Lung microvascular endothelial cell (primary cell): ENCODE measurements around the gene PPP6R2. TPM values are rescaled to one million over a fixed set of nuclear protein-coding genes. Genes with fewer than 3 reads are reported as not detected.
"Not testable (repeated sequence)": the region's sequence is repeated elsewhere in the genome, so short reads cannot be mapped to it uniquely, and the experiment has no call there.

Experiments
- DNase-seq, 2 donors: peaks; one replicate each; pipeline versions ENCODE4 v3.0.0 to v3.0.0-alpha.2; 2010; ENCODE audit warnings: low read depth in 2 of 2
- total RNA-seq: library from RNA; depleted of rRNA; stranded (reverse); fragments of >200 nt; gene quantifications from 2 replicates; pipeline ENCODE4 v1.2.1, GENCODE V29; 2014

The PPP6R2 gene
- total RNA-seq, 1 donor from 2014 or later = 37.7 TPM

GRCh38 chr22:50422961-50423815 lies 80.1 kb downstream of the PPP6R2 start:
- DNase-seq = peak in 1 of 2 donors; percentile 0

GRCh38 chr22:50423956-50424355 lies 80.8 kb downstream of the PPP6R2 start:
- no peak for DNase-seq

GRCh38 chr22:50425179-50425916 lies 82.2 kb downstream of the PPP6R2 start:
- peak in 1 of 2 donors; percentile 73 for DNase-seq

DNA sequence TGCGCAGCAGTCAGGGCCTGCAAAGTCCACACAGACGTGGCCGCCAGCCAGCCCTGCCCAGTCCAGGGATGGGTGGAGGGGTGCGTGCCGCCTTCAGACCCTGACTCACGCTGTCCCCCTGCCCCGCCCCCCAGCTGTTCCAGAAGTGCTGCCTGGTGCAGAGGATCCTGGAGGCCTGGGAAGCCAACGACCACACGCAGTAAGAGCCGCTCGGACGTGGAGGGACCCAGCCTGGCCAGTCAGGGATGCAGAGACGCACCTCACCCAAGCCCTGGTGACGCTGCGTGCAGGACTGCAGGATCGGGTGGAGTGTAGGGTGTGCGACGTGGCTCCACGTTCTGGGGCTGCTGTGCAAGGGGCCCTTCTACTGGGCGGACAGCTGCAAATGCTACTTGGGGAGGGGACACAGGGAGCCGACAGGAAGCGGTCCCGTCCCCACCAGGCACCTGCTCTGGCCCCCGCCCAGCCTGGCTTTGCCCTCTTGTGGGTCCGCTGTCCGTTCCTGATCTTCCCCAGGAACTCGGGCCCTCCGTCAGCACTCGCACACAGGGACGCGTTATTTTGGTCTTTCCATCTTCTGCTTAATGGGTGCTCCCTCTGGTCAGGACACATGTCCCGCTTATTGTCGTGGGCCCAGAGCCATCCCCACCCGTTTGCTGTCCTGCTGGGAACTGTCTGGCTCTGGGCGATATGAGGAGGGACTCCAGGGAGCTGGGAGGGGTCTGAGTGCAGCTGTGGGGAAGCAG lies 89.2 kb downstream of the PPP6R2 start:
- DNase-seq = peak in 1 of 2 donors; percentile 0

- not testable (repeated sequence) for DNase-seq
Observed at GRCh38 chr22:50432877-50433510, 89.9 kb downstream of the PPP6R2 start.

GRCh38 chr22:50434849-50435248 lies 91.7 kb downstream of the PPP6R2 start:
- no peak for DNase-seq

DNA sequence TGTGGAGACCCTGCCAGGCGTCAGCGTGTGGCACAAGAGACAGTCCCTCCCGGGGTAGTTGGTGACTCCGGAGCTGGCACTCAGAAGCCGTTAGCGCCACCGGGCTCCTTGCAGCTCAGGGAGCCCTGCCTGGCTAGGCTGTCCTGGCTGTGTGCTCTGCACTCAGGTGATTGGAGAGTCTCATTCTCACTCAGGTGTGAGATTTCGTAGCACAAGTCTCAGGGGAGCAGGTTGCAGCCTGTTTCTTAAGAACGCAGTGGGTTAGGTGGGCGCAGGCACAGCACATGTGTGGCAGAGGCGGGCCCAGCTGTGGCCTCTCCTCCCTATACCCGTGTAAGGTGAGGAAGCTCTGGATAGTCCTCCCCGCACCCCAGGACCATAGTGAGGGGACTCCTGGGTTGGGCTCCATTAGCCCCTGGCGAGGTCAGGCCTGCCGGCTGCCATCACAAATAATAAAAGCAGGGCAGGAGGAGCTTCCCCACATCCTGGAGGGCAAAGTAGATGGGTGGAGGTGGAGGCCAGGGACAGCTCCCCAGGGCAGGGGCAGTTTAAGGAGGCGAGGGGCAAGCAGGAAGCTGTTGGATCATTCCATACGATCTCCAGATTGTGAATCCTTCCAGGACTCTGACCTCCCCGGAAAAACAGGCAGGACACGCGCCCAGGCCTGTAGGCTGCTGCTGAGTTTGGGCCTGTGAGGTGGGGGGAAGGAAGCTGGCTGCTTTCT lies 92.3 kb downstream of the PPP6R2 start:
- DNase-seq = no peak

- DNase-seq = no peak
Observed at GRCh38 chr22:50436015-50436830, 93.1 kb downstream of the PPP6R2 start.

GRCh38 chr22:50436841-50437341 lies 93.8 kb downstream of the PPP6R2 start:
- no peak for DNase-seq

- no peak for DNase-seq
Observed at GRCh38 chr22:50437511-50438304, 94.6 kb downstream of the PPP6R2 start.

GRCh38 chr22:50438305-50439275 lies 95.5 kb downstream of the PPP6R2 start:
- no peak for DNase-seq

DNA sequence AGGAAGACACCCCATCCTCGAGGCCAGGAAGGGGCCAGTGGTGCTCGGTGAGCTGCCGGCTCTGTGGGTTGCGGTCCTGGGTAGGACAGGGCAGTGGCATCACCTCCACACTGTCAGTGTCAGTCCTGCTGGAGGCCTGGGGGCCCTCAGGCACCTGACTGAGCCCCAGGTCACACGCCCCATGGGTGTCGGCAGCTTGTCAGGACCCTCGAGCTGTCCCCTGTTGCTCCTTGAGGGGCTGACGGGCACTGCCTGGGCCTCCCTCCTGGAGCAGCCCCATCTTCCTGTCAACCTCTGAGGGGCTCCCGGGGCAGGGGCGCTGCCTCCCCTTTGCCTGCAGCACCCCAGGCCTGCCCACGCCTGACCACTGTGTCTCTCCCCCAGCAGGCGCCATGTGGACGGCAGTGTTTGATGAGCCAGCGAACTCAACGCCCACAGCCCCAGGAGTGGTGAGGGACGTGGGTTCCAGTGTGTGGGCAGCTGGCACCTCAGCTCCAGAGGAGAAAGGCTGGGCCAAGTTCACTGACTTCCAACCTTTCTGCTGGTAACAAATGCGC lies 96.3 kb downstream of the PPP6R2 start:
- no peak for DNase-seq

- no peak for DNase-seq
Observed at GRCh38 chr22:50439871-50440331, 96.8 kb downstream of the PPP6R2 start.

DNA sequence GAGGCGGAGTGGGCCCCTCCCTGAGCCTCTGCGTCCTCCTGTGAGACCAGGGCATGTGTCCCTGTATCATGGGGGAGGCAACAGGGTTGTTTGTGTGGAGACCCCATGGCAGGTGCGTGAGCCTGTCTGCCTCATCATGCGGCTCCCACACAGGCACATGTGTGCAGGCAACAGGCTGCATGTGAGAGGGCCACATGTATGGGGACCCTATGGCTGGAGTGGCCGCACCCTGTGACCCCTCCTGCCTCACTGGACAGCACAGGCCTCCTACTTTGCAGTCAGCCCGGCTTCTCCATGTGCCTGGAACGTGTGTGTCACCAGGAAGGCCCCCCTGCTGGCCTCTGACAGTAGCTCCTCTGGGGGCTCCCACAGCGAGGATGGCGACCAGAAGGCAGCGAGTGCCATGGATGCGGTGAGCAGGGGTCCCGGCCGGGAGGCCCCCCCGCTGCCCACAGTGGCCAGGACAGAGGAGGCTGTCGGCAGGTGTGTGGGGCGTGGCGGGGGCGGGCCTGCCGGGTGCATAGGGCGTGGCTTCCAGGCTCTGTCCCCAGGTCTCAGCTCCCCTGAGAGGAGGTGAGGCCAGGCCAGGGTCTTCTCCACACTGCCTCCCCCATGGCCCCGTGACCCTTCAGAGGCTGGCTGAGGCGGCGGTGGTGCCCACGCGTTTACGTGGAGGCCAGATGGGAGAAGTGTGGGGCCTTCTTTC lies 97.6 kb downstream of the PPP6R2 start:
- DNase-seq = no peak

DNA sequence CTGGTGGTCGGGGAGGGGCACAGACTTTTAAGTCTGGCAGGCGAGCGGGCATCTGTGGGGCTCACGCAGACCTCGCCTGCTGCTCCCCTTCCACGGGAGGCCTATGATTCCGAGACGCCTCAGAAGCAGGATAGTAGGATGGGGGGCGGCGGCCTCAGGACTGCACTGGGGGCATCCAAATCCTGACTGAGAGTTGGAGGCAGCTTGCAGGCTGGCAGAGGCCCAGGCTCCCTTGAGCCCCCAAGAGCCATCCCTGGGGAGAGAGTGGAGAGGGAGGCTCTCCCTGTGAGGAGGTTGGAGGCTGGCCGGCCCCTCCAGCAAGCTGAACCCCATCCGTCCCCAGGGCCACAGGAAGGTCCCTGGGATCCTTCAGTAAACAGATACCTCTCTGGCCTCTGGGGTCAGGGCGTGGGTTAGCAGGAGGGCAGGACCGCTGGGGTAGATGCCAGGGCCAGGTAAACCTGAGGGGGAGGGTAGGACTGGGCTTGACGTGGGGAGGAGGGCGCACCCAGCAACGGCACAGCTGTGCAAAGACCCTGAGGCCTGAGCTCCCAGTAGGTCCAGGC lies 98.4 kb downstream of the PPP6R2 start:
- DNase-seq = no peak

- DNase-seq = no peak
Observed at GRCh38 chr22:50443197-50443596, 100.1 kb downstream of the PPP6R2 start.
